ENCODE results near the gene CYP27C1.

GRCh38 chr2:127155028-127155581, 65.0 kb downstream of the CYP27C1 start:
- TF ChIP-seq CTCF (IDR thresholded peaks at IDR 0.05) (no peak), POLR2AphosphoS5 (IDR thresholded peaks at IDR 0.05) (no peak)
